Measurements from ENCODE around the gene APC.

APC gene

GRCh38 chr5:112787261-112787660 lies 49.6 kb downstream of the APC start:
- DNase-seq (ENCODE audit: low read depth): no peak

DNA sequence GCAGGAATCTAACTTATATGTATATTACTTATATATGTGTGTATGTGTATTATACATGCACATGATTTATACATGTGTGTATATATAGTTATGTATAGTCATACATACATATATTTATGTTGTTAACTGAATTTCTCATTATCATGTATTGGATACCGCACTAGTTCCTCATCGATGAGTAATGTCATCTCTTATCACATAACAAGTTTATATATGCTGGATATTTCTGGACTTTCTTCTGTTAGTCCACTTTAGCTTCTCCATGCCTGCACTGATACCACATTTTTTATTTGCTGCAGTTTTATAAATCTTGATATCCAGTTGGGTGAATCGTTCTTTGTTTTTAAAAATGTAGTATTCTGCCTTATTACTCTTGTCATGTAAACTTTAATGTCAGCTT lies 50.2 kb downstream of the APC start:
- no peak for DNase-seq (ENCODE audit: low read depth)

GRCh38 chr5:112793201-112793600 lies 55.5 kb downstream of the APC start:
- no peak for DNase-seq (ENCODE audit: low read depth)

- DNase-seq (ENCODE audit: low read depth): no peak
Measured at GRCh38 chr5:112794410-112794809, 56.7 kb downstream of the APC start.

DNA sequence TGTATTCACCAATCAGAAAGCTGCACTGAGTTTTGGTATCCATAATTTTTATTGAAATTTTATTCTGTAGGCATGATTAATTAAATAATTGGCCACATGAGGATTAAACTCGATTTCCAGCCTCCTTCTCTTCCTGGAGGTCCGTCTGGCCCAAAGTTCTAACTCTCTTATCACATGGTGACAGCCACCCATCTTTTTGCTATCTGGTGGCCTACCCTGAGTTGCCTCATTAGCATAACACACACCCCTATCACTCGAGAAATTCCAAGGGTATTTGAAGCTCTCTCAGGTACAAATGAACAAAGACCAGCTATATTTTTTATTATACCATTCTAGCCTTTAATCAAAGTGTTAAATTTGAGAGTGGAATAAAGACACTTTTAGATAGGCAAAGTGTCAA lies 57.7 kb downstream of the APC start:
- DNase-seq (ENCODE audit: low read depth): no peak

- DNase-seq (ENCODE audit: low read depth): no peak
Measured at GRCh38 chr5:112795944-112796678, 58.4 kb downstream of the APC start.

- DNase-seq (ENCODE audit: low read depth): no peak
Measured at GRCh38 chr5:112799661-112800060, 62.0 kb downstream of the APC start.

GRCh38 chr5:112800891-112801290 lies 63.2 kb downstream of the APC start:
- no peak for DNase-seq (ENCODE audit: low read depth)

DNA sequence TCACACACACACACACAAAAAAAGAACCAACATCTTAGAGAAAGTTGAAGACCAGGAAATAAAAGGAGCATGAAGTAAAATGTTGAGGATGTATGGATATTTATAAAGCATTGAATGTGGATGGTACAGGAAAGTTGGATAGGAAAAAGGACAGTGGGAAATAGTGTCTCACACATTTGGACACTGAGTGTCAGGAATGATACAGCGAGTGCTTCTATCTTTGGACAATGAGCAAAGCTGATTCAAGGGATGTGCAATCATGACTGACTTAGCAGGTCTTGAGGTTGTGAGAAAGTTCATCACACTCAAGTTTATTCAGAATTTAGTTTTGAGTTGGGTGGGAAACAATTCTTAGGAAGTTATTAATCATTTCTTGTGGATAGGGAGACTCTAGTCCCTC lies 73.3 kb downstream of the APC start:
- DNase-seq (ENCODE audit: low read depth): no peak

DNA sequence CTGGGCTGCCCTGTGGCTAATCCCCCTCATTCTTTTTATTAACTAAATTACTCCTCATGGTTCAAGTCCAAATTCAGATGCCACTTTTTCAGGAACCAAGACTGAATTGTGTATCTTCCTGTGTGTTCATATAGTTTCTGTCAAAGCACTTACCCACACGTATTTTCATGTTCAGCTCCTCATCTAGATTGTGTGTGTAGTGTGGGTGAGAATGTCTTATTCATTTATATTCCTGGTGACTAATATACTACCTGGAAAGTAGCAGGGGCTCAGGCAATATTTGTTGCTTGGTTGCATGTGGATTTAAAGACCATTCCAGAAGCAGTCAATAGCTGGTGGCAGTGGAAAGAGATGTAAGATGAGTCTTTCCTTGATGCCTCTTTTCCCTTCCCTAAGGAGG lies 74.9 kb downstream of the APC start:
- DNase-seq (ENCODE audit: low read depth): no peak

DNA sequence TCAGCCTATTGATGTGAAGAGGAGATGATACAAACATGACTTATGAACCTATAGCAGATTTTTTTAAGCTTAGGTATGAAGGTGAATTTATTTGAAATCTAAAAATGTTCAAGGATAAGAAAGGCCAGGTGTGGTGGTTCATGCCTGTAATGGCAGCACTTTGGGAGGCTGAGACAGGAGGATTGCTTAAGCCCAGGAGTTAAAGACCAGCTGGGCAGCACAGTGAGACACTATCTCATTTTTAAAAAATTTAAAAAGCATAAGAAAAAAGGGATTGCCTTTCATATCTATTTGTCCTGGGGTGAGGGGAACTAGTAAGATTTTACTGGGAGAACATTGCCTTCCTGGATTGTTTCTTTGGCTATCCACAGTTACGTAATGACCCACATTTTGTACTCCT lies 82.6 kb downstream of the APC start:
- no peak for DNase-seq (ENCODE audit: low read depth)

DNA sequence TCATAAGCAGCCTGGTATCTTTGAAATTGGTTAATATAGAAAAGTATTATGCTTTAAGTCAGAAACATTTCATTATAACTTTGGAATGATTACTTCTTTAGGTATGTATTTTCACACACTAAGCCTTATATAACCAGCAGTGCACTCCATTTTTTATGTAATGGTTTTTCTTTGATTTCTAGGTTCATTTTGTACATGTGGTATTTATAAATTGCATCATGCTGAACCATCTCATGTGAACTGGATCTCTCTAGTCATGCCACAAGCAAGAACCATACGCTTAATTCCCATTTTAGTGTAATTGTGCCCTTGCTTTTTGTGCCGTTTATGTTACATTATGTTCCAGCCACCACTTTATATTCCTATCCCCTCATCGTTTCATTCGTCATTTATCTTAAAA lies 84.8 kb downstream of the APC start:
- DNase-seq (ENCODE audit: low read depth): no peak

GRCh38 chr5:112823181-112823580 lies 85.5 kb downstream of the APC start:
- no peak for DNase-seq (ENCODE audit: low read depth)

- DNase-seq (ENCODE audit: low read depth): no peak
Measured at GRCh38 chr5:112823656-112824055, 86.0 kb downstream of the APC start.

GRCh38 chr5:112824197-112824596 lies 86.5 kb downstream of the APC start:
- DNase-seq (ENCODE audit: low read depth): no peak

GRCh38 chr5:112830378-112830777 lies 92.7 kb downstream of the APC start:
- DNase-seq (ENCODE audit: low read depth): no peak

- no peak for DNase-seq (ENCODE audit: low read depth)
Measured at GRCh38 chr5:112833971-112834370, 96.3 kb downstream of the APC start.

DNA sequence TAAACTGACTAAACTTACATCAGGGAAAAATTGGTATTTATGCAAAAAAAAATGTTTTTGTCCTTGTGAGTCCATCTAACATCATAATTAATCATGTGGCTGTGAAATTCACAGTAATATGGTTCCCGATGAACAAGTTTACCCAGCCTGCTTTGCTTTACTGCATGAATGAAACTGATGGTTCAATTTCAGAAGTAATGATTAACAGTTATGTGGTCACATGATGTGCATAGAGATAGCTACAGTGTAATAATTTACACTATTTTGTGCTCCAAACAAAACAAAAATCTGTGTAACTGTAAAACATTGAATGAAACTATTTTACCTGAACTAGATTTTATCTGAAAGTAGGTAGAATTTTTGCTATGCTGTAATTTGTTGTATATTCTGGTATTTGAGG lies 106.8 kb downstream of the APC start:
- no peak for DNase-seq (ENCODE audit: low read depth)

- no peak for DNase-seq (ENCODE audit: low read depth)
Measured at GRCh38 chr5:112846556-112846955, 108.9 kb downstream of the APC start.

DNA sequence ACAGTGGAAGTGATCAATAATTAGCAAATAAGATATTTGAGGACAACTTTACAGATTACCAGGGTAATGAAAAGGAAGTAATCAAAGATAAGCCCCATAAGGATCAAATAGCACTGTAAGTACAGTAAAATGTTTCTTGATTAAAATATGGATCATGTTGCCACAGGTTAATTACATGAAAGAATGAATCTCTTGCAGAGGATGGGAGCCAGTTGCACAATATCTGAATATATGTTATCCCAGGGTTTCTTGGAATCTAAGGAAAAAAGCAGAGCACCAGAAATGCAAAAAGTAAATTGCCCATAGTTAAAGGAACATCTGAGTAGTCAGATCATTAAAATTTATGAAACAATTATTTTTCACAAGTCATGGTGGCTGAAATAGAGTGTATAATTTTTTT lies 109.6 kb downstream of the APC start:
- no peak for DNase-seq (ENCODE audit: low read depth)

DNA sequence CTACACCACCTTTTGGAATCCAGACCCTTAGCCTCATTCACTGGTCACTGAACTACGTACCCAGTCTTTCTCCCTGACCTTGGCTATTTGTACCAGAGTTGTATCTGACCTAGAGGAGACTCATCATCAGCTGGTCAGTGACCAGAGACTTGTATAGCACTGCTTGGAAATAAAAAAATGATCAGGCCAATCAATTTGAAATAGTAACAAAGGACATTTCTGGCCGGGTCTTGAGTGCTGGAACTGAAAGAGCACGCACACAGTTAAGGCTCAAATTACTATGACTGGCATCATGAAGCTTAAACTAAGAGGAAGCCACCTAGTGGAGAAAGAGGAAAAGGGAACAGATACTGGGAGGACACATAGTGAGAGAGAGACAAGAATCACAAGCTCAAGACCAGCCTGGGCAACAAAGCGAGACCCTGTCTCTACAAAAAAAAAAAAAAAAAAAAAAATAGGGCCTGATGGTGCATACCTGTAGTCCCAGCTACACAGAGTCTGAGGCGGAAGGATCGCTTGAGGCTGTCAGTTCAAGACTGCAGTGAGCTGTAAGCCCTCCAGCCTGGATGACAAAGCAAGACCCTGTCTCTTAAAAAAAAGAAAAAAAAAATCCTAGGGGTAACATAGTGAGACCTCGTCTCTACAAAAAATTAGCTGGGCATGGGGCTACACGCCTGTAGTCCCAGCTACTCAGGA lies 110.6 kb downstream of the APC start:
- DNase-seq (ENCODE audit: low read depth): no peak

GRCh38 chr5:112849912-112850311 lies 112.2 kb downstream of the APC start:
- DNase-seq (ENCODE audit: low read depth): no peak

GRCh38 chr5:112854651-112855050 lies 117.0 kb downstream of the APC start:
- no peak for DNase-seq (ENCODE audit: low read depth)

- no peak for DNase-seq (ENCODE audit: low read depth)
Measured at GRCh38 chr5:112857866-112858265, 120.2 kb downstream of the APC start.
